ENCODE data around the gene ZNF534.

ZNF534 gene

GRCh38 chr19:52492201-52492993 lies 63.4 kb downstream of the ZNF534 start:
- Histone ChIP-seq H3K27me3 (ENCODE audit: control insufficient read depth, low read length) (no peaks in the 10 kb centered on the region), H3K4me1 (ENCODE audit: control insufficient read depth, low read length) (no peaks in the 10 kb centered on the region), H3K9me3 (ENCODE audit: control insufficient read depth, insufficient read depth, low read length) (no peaks in the 10 kb centered on the region; the same call in 1 of the 2 replicates), H3K36me3 (ENCODE audit: control insufficient read depth, low read length) (no peaks in the 10 kb centered on the region), H3K4me2 (ENCODE audit: low read length) (no peak overlapping the region), H3K4me3 (ENCODE audit: low read length) (no peak overlapping the region), H3K79me2 (ENCODE audit: control insufficient read depth, low read length) (no peaks in the 10 kb centered on the region), H3F3A (ENCODE audit: control insufficient read depth, insufficient read depth) (no peaks in the 10 kb centered on the region), H3K9me2 (replicated peaks; ENCODE audit: control insufficient read depth, low read length) (no peaks in the 10 kb centered on the region), H4K20me1 (ENCODE audit: control insufficient read depth, insufficient read depth, low read depth, low read length) (no peaks in the 10 kb centered on the region), H3K27ac (ENCODE audit: low read depth, low read length) (no peak overlapping the region)
- no peak for TF ChIP-seq EZH2phosphoT487 (IDR thresholded peaks at IDR 0.05; ENCODE audit: borderline replicate concordance, low read length)
- no peak for TF ChIP-seq CTCF (IDR thresholded peaks at IDR 0.05; ENCODE audit: low read depth, low read length, poor library complexity, severe bottlenecking)

DNA sequence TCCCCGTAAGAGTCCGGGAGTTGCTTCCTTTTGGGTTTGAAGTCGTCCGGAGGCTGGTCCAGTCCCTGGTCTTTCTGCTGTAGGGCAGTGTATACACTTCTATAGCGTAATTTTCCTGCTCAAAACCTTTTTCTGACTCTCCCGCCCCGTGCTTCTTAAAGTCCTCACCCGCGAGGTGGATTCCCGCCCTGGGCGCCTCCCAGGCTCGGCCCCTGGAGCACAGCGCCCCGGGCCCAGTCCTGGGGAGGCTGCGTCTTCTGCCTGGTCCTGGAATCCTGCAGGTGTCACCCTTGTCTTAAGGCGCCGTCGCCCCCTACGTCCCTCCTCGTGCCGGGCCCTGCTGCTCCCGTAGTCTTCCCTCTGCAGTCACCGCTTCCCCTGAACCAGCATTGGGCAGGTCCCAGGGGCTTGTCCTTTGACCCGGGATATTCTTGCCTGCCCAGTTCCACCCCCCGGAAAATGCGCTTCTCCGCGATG lies 64.1 kb downstream of the ZNF534 start:
- no peaks in the 10 kb centered on the region for H3K9me2 ChIP-seq (replicated peaks; ENCODE audit: control insufficient read depth, low read length)
- H3K9me3 ChIP-seq (ENCODE audit: control insufficient read depth, insufficient read depth, low read length) = no peaks in the 10 kb centered on the region; the same call in 1 of the 2 replicates
- H3K27ac ChIP-seq (ENCODE audit: low read depth, low read length) = no peak overlapping the region
- H3K27me3 ChIP-seq (ENCODE audit: control insufficient read depth, low read length) = no peaks in the 10 kb centered on the region
- H4K20me1 ChIP-seq (ENCODE audit: control insufficient read depth, insufficient read depth, low read depth, low read length) = no peaks in the 10 kb centered on the region
- no peaks in the 10 kb centered on the region for H3F3A ChIP-seq (ENCODE audit: control insufficient read depth, insufficient read depth)
- H3K4me3 ChIP-seq (ENCODE audit: low read length) = no peak overlapping the region
- TF ChIP-seq EZH2phosphoT487 (IDR thresholded peaks at IDR 0.05; ENCODE audit: borderline replicate concordance, low read length) = no peak
- TF ChIP-seq CTCF (IDR thresholded peaks at IDR 0.05; ENCODE audit: low read depth, low read length, poor library complexity, severe bottlenecking) = no peak
- no peak overlapping the region for H3K4me2 ChIP-seq (ENCODE audit: low read length)
- H3K79me2 ChIP-seq (ENCODE audit: control insufficient read depth, low read length) = no peaks in the 10 kb centered on the region
- H3K4me1 ChIP-seq (ENCODE audit: control insufficient read depth, low read length) = no peaks in the 10 kb centered on the region
- no peaks in the 10 kb centered on the region for H3K36me3 ChIP-seq (ENCODE audit: control insufficient read depth, low read length)

DNA sequence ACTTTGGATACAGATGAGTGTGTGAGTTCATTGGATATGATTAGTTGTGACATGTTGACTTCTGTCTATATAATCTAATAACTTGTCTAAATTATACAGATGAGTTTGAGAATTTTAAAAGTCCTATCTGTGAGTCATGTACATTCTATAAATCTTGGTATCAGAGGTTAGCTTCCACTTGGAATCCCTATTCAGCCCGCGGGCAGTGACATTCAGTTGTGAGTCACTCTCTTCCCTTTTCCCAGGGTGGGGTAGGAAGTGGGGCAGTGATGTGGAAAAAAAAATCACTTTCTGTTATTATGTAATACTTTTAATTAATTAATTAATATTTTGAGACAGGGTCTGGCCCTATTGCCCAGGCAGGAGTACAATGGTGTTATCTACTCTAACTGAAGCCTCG lies 65.6 kb downstream of the ZNF534 start:
- Histone ChIP-seq H4K20me1 (ENCODE audit: control insufficient read depth, insufficient read depth, low read depth, low read length) (no peaks in the 10 kb centered on the region), H3K79me2 (ENCODE audit: control insufficient read depth, low read length) (no peaks in the 10 kb centered on the region), H3K27me3 (ENCODE audit: control insufficient read depth, low read length) (no peaks in the 10 kb centered on the region), H3K36me3 (ENCODE audit: control insufficient read depth, low read length) (no peaks in the 10 kb centered on the region), H3K9me3 (ENCODE audit: control insufficient read depth, insufficient read depth, low read length) (no peaks in the 10 kb centered on the region; the same call in 1 of the 2 replicates), H3K27ac (ENCODE audit: low read depth, low read length) (no peak overlapping the region), H3K4me2 (ENCODE audit: low read length) (no peak overlapping the region), H3K4me3 (ENCODE audit: low read length) (no peak overlapping the region), H3K4me1 (ENCODE audit: control insufficient read depth, low read length) (no peaks in the 10 kb centered on the region), H3F3A (ENCODE audit: control insufficient read depth, insufficient read depth) (no peaks in the 10 kb centered on the region), H3K9me2 (replicated peaks; ENCODE audit: control insufficient read depth, low read length) (no peaks in the 10 kb centered on the region)
- TF ChIP-seq EZH2phosphoT487 (IDR thresholded peaks at IDR 0.05; ENCODE audit: borderline replicate concordance, low read length) = no peak
- TF ChIP-seq CTCF (IDR thresholded peaks at IDR 0.05; ENCODE audit: low read depth, low read length, poor library complexity, severe bottlenecking) = no peak
